GM12865 (cell line): ENCODE data around the gene CPNE2.

ENCODE experiments used
- DNase-seq: peaks from one replicate; pipeline ENCODE4 v3.0.0; 2010; ENCODE audit warnings: low read depth
- H3K4me3 ChIP-seq: 2 replicates; pipeline ENCODE4 v1.5.1; 2011; ENCODE audit warnings: mild to moderate bottlenecking, low read depth, low read length, control low read depth
- CTCF ChIP-seq: IDR thresholded peaks from 2 replicates; pipeline ENCODE4 v1.5.1; 2011; ENCODE audit warnings: low read length, control low read depth, low read depth, inconsistent platforms; ENCODE audit not compliant: insufficient read depth; ENCODE audit errors: missing control alignments

CPNE2 gene

GRCh38 chr16:57145046-57146021 lies 53.0 kb downstream of the CPNE2 start:
- no peak for TF ChIP-seq CTCF
- no peak for DNase-seq

GRCh38 chr16:57146040-57146647 lies 53.8 kb downstream of the CPNE2 start:
- H3K4me3 ChIP-seq: no peak overlapping the region
- no peak for TF ChIP-seq CTCF
- DNase-seq: no peak

More at GRCh38 chr16:57145046-57146021, 53.0 kb downstream of the CPNE2 start:
- H3K4me3 ChIP-seq: no peak overlapping the region

DNA sequence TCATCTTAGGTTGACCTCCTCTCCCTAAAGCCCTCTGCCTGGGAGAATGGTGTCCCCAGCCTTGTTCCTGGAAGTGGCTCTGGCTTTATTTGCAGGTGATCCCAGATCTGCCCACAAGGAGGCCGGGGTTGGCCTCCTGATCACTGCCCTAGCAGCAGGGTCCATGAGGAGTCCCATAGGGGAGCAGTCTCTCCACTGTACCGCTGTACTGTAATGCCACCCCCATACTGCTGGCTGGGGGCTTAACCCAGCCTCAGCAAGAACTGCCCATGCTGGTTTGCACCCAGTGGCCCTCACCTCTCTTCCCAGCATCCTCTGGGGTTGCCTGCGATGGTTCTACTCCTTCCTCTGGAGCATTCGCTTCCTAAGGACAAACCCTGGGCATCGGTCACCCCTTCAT lies 54.4 kb downstream of the CPNE2 start:
- no peak for DNase-seq
- no peak overlapping the region for H3K4me3 ChIP-seq
- TF ChIP-seq CTCF: peak; percentile 3

DNA sequence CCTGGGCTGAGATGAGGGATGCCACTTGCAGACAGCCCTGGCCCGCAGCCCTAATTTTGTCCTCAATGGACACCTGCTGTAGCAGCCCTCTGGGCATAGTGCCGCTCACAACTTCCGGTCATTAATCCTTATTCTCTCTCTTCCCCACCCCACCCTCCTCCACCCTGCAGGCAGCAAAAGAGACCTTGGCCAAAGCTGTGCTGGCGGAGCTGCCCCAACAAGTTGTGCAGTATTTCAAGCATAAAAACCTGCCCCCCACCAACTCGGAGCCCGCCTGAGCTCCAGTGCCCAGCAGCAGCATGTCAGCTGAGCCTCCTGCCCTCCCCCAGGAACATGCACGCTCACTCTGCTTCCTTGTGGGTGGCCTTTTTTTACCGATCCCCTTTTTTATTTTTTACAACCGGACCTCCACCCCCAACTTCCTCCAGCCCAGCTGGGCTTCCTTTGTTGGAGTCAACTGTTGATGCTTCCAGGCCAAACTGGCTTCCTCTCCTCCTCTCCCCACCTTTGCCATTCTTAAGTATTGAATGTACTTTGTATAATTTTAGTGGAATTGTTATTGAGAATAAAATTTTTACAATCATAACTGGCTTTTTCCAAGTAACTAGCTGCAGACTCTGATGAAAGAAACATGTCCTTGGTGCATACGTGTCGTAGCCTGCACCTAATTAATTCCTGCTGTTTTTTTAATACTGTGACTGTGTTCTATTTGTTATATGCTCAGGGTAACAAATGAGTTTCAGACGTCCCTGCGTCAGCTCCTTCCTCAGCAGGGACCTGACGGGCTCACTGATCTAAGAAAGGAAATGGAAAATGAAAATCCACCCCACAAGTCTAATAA lies 55.2 kb downstream of the CPNE2 start:
- no peak overlapping the region for H3K4me3 ChIP-seq
- no peak for TF ChIP-seq CTCF
- peak; percentile 40 for DNase-seq

GRCh38 chr16:57148481-57148880 lies 56.1 kb downstream of the CPNE2 start:
- no peak overlapping the region for H3K4me3 ChIP-seq
- no peak for DNase-seq
- no peak for TF ChIP-seq CTCF

GRCh38 chr16:57149391-57149790 lies 57.0 kb downstream of the CPNE2 start:
- no peak overlapping the region for H3K4me3 ChIP-seq
- DNase-seq: no peak
- no peak for TF ChIP-seq CTCF
